HG03064 (cell line): ENCODE measurements around the gene NAA25.
"Not testable (repeated sequence)": the region's sequence is repeated elsewhere in the genome, so short reads cannot be mapped to it uniquely, and the experiment has no call there.

Experiments
- ATAC-seq: cut with Tn5 transposase; IDR thresholded peaks from one replicate; pipeline ENCODE4 v1.9.1; 2021; ENCODE audit warnings: low read depth; ENCODE audit not compliant: unreplicated experiment

Gene NAA25

DNA sequence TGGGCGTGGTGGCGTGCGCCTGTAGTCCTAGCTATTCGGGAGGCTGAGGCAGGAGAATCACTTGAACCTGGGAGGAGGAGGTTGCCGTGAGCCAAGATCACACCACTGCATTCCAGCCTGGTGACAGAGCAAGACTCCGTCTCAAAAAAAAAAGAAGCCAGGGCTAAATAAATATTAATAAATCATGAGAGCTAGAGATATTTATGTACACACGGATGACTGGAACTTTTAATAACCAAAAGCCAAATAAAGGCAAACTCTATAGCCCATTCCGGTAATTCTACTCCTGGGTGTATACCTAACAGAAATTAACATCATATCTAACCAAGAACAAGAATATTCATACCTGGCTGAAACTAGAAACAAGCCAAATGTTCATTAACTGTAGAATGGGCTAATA lies 9.1 kb upstream of the NAA25 start:
- ATAC-seq, result no peak

DNA sequence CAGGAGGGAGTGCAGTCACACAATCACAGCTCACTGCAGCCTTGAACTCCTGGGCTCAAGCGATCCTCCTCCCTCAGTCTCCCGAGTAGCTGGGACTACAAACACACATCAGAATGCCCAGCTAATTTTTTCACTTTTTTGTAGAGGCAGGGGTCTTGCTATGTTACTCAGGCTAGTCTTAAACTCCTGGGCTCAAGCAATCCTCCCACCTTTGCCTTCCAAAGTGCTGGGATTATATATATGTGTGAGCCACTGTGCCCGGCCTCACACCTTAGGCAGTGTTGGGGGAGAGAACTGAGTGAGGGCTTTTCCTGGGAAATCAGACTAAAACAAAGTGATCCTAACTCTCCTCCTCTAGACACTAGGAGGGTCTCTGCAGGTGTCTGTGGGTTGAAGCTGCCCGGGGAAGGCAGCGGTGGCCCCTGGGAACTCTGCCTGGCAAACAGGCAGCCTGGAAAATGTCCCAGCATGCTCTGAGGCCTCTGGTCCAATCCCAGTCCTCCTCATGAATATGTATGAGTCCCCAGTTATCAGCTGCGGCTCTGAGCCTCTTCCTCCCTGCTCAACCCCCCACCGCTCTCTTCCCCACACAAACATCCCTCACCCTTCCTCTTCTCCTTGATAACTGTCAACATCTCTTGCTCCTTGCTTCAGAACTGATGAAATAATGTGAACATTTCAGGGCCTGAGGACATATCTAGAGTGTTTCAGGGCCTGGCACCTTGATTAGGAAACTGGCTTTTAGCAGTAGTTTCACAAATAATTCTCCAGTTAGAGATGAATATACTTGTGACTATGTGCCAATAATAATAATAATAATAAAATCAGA lies 7.9 kb upstream of the NAA25 start:
- ATAC-seq, result no peak

DNA sequence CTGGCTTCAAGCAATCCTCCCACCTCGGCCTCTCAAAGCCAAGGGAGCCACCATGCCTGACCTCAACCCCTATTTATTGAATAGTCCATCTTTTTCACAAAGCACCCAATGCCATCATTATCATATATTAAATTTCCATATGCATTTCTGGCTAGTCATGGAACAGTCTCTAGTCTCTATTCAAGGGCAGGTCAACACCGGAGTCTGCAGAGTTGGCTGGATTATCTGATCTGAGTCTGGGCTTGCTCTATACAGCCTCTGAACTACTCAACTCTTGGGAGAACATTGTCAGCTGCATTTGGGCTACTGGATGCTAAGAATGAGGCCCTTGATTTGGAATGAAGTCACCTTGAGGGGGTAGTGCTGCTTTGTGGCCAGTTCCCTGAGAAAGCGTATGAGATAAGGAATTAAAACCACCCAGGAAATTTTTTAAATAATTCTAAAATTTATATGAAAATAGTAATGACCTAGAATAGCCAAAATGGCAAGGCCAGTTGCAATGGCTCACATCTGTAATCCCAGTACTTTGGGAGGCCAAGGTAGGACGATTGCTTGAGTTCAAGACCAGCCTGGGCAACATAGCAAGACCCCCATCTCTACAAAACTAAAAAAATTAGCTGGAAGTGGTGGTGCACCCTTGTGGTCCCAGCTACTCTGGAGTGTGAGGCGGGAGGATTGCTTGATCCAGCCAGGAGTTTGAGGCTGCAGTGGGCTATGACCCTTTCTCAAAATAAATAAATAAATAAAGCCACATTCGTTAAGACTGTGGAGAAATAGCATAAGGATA lies 6.9 kb upstream of the NAA25 start:
- ATAC-seq, result no peak

DNA sequence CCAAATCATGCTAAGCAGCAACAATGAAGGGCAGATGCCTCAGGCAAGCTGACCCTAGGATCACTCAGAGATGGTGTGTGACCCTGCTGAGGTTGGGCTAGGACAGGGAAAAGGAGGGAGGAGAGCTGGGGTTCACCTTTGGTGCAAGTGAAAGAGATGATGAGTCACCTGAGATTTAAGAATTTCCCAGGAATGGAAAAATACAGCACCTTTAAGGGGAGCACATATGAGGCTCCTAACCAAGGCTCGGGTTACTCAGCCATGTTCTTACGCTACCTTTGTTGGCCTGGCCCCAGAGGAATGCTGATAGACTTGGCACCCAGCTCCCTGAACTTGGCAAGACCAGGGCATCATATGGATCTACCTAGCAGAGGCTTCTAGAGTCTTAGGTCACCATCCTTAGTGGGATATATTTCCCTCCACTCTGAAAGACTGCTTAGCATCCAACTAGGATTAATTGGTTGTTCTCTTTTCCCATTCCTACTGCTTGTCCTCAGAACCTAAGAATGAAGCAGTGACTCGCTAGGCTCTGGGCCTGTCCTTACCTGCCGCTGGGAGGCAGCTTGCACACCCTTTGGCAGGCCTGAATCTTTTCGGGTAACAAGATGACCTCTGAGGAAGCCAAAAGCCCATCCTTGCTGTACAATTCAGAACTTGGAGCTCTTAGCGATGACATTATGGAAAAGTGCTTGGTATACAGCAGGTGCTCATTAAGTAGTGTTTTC lies 4.0 kb upstream of the NAA25 start:
- ATAC-seq, result no peak

DNA sequence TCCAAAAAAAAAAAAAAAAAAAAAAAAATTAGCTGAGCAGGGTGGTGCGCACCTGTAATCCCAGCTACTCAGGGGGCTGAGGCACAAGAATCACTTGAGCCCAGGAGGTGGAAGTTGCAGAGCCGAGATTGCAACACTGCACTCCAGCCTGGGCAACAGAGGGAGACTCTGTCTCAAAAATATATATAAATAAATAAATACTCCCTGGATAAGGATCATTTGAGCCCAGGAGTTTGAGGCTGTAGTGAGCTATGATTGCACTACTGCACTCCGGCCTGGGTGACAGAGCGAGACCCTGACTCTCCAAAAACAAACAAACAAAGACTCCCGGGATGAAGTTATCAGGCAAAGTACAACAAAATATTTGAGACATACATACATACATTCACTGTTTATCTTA lies 3.3 kb upstream of the NAA25 start:
- ATAC-seq, result no peak

DNA sequence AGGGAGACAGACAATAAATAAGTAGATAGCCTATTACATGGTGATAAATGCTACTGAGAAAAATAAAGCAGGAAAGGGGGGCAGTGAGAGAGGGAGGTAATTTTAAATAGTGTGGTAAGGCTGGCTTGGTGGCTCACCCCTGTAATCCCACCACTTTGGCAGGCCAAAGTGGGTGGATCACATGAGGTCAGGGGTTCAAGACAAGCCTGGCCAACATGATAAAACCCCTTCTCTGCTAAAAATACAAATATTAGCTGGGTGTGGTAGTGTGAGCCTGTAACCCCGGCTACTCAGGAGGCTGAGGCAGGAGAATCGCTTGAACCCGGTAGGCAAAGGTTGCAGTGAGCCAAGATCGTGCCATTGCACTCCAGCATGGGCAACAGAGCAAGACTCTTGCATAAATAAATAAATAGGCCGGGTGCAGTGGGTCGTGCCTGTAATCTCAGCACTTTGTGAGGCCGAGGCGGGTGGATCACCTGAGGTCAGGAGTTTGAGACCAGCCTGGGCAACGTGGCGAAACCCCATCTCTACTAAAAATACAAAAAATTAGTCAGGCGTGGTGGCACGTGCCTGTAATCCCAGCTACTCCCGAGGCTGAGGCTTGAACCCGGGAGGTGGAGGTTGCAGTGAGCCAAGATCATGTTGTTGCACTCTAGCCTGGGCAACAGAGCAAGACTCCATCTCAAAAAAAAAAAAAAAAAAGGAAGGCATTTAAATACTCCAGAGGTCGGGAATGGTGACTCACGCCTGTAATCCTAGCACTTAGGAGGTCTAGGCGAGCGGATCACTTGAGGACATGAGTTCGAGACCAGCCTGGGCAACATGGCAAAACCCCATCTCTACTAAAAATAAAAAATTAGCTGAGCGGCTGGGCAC lies 2.4 kb upstream of the NAA25 start:
- not testable (repeated sequence) for ATAC-seq

DNA sequence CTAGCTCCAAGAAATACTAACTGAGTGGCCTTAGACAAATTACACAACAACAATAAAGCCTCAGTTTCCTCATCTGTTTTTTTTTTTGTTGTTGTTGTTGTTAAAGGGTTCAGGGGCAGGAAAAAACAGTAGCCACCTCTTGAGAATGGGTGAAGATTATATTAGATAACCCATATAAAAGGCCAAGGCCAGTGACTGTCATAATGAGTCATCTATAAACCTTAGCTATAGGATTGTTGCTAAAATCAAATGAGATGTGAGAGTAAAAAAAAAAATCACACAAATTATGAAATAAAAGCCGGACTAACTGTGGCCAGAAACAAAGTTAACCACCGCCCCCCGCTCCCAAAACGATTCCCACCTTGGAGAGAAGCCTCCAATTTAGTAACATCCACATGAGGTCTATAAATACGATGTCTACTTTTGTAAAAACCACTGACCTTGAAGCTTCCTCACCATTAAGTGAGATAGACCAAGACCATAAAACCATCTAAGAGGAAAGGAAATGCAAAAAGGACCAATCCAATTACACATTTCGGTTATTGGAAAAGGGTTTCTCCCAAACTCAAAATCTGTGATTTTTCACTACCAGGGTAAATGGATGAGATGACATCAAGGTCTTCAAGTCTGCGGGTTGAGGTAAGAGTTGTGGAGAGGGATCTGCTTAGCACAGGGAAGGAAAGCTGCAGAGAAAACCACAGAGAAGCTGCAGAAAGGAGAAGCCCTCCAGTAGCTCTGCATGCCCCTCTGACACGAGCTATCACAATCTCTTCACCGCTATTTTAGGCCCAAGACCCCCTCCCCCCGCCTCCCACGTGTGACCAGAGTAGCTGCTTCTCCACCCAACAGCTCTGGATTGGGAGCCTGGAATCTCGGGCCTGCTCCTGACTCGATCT lies 1.0 kb downstream of the NAA25 start:
- no peak for ATAC-seq

DNA sequence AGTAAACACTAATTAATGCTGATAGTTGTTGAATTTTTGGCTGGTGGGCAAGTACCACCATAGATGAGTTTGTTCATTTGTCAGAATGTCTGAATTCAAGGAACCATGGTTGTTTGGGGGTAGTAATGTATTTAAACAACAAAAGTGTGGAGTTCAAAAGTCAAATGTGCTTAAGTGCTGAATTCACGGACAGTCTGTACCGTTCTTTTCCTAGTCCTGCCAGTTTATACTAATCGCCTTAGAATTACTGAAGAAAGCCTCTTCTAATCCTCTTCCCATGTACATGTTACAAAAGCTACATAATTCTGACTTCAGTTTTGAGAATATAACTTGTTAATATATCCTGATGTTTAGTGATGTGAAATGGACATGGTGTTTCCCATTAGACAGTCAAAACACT lies 2.7 kb downstream of the NAA25 start:
- ATAC-seq, result no peak

DNA sequence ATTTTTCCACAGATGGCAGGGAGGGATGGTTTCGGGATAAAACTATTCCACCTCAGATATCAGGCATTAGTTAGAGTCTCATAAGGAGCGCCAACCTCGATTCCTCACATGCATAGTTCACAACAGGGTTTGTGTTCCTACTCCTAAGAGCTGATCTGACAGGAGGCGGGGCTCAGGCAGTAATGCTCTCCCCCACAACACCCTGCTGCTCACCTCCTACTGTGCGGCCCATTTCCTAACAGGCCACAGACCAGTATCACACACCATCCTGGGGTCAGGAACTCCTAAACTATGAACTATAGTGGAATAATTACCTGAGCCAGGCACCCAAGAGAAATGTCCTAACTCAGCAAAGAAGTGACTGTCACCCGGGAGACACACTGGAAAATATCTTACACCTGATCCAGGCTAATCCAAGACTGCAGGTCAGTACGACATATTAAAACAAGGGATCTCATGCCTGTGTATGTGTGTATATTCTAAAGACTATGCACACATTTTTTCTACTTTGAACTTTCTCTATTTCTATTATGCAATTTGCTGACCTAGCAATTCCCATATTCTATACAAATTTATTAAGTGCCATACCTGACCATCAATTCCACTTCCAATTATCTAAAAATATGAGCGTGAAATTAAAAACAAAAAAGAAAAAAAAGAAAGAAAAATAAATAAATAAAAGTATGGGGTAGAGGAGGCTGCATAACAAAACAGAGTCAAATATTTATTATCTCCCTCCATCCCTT lies 4.7 kb downstream of the NAA25 start:
- no peak for ATAC-seq

DNA sequence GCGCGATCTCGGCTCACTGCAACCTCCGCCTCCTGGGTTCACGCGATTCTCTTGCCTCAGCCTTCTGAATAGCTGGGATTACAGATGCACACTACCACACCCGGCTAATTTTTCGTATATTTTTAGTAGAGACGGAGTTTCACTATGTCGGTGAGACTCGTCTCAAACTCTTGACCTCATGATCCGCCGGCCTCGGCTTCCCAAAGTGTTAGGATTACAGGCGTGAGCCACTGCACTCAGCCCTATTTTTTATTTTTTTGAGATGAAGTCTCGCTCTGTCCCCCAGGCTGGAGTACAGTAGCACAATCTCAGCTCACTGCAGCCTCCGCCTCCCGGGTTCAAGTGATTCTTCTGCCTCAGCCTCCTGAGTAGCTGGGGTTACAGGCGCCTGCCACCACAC lies 5.8 kb downstream of the NAA25 start:
- ATAC-seq, result not testable (repeated sequence)

DNA sequence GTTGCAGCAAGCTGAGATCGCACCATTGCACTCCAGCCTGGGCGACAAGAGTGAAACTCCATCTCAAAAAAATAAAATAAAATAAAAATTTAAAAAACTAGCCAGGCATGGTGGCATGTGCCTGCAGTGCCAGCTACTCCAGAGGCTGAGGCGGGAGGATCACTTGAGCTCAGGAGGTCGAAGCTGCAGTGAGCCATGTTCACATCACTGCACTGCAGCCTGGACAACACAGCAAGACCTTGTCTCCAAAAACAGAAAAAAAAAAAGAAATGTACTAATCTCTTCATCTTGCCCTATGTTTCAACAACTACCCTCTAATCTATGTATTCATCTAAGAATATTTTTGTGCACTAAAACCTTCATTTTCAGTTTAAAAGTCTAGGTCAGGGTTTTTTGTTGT lies 6.5 kb downstream of the NAA25 start:
- no peak for ATAC-seq

DNA sequence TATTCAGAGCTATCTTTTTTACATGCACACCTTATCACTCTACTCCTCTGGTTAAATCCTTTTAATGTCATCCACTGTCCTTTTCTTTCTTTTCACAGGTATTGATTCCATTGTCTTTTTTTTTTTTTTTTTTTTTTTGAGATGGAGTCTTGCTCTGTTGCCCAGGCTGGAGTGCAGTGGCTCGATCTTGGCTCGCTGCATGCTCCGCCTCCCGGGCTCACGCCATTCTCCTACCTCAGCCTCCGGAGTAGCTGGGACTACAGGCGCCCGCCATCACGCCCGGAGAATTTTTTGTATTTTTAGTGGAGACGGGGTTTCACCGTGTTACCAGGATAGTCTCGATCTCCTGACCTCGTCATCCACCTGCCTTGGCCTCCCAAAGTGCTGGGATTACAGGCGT lies 8.1 kb downstream of the NAA25 start:
- ATAC-seq, result not testable (repeated sequence)

DNA sequence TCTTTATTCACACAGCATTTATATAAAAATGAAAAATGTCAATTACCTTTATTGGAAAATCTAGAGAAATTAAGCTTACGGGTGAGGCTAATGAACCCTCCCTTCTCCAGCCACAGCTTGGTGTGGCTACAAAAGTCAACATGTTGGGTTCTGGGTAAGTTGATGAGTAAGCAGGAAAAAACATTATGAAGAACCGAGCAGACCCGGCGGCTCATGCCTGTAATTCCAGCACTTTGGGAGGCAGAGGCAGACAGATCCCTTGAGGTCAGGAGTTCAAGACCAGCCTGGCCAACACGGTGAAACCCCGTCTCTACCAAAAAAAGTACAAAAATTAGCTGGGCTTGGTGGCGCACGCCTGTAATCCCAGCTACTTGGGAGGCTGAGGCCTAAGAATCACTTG lies 10.9 kb downstream of the NAA25 start:
- ATAC-seq, result no peak

DNA sequence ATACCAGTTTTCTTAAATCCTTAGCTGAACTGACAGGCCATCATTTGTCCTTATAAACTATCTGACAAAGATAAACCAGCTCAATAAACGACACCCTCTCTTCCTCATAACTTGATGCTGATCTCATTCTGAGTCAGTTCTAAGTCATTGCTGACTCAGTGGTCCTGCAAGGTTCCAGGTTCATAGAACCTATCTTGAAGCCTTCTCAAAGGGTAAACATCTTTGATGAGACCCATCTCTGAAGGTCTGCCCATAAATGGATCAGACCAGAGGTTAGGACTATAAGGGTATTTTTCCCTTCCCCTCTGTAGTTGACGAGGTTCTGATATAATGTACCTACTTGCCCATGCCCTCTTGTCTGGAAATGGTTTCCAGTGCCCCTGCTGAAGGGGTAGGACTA lies 11.9 kb downstream of the NAA25 start:
- no peak for ATAC-seq

DNA sequence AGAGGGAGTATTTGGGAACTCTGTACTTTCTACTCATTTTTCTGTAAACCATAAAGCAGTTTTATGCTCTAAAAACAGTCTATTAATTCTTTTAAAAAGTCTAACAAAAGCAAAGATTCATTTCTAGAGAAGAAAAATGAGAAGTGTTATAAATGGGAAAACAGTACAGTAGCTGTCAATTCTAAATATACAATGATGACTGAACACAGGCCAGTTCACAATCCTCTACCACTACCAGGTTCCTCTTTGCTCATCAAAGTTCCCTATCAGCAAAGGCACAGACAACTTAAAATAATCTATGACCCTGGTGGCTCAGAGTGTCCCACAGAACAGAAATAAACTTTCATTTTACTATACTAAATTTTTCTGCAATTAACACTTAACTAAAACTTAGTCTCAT lies 12.5 kb downstream of the NAA25 start:
- ATAC-seq, result no peak

DNA sequence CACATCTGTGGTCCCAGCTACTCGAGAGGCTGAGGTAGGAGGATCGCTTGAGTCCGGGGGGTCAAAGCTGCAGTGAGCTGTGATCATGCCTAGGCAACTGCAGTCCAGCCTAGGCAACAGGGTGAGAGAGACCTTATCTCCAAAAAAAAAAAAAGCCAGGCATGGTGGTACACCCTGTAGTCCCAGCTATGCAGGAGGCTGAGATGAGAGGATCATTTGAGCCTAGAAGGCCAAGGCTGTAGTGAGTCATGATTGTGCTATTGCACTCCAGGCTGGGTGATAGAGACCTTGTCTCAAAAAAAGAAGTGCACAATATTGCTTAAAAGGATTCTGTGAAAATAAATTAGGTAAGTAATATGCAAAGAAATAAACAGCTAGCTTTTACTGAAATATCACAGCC lies 17.0 kb downstream of the NAA25 start:
- ATAC-seq, result no peak

DNA sequence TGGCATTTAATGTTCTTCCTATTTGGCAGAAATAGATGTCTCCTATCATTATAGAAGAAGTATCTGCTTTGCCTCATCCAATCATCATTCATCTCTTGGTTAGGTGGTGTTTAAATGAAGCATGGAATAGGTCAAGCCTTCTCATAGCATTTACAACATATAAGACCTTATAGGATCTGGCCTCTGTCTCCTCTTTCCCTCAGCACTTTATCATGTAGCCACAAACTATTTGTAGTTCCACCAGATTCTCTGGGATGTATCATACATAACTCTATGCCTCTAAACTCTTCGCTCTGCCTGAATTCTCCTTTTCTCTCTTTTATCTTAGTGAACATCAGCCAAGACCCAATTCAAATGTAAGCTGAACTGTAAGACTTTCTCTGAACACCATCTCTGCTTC lies 20.7 kb downstream of the NAA25 start:
- no peak for ATAC-seq

DNA sequence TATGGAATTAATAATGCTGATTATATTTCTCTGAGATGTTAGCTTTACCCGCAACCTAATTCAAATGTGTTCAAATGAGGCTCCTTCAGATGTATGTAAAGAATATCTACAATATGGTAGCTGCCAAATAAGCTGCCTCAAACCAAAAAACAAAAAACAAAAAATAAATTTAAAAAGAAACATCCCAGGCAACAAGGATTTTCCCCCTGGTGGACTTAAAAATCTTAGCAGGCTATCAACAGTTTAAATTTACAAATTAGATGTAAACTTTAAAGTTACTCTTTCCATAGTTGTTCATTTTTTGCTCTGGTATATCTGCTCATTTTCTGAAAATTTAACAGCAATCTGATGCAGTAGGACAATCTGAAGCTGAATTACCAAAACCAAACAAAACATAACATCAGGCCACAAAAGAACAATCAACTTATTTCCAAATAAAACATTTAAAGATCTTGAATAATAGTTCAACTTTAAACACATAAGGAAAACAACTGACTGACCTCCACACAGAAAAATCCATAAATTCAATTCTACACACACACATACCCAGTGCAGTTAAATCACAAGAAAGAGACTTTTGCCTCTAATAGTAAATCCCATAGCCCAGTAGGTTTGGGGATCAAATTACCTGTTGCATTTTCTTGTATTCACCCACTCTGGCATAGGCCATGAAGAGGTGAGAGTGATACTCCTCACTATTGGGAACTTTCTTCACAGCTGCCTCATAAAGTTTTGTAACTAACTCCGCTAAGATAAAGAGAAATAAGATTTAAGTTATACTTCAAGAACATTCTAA lies 21.3 kb downstream of the NAA25 start:
- no peak for ATAC-seq
